SKM-1 treated with dmso at 0.1 percent for 144 hours (cell line): ENCODE data around the gene DNM1.
"Not testable (repeated sequence)": the region's sequence is repeated elsewhere in the genome, so short reads cannot be mapped to it uniquely, and the experiment has no call there.

Source experiments
- DNase-seq: peaks from one replicate; lab custom pipeline; 2025; ENCODE audit not compliant: unreplicated experiment; lab: John Stamatoyannopoulos, UW

DNM1 gene

GRCh38 chr9:128274245-128274644, 71.1 kb downstream of the DNM1 start:
- DNase-seq, result no peak

DNA sequence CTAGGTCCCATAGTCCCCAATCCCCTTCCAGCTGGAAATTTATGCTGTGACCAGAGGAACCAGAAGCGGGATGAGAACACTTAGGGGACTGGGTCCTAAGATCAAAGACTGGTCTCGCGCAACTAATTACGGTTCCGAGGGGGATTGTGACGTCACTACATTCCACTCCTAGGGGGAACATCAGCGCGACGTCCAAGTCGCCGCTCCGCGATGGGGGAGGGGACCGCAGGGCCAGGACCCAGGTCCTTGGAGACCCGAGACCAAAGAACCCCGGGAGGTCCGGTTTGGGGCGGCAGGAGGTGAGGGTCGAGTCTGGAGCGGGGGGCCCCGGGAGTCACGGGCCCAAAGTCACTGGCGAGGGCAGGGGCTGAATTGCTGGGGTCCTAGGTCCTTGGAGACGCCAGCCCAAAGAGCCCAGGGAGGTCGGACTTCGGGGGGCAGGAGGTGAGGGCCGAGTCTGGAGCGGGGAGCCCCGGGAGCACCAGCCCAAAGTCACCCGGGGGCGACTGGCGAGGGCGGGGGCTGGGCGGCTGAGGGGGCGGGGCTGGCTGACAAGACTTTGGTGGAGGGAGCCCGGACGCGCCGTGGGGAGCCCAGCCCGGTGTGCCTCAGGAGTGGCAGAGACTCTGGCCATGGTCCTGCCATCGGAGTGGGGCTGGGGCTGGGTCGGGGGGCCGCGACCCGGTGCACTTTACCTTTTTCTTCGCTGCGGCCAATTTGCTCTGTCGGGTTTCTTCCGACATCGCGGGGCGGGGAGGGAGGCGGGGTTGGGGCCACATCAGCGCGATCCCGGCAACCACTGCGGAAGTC, 72.2 kb downstream of the DNM1 start, which contains the start of gene GOLGA2:
Gene GOLGA2 (minus strand): TSS at position 810 of the 810 bp plus-strand sequence. CDS start 31 bp downstream, at position 779.
- DNase-seq, result no peak

DNA sequence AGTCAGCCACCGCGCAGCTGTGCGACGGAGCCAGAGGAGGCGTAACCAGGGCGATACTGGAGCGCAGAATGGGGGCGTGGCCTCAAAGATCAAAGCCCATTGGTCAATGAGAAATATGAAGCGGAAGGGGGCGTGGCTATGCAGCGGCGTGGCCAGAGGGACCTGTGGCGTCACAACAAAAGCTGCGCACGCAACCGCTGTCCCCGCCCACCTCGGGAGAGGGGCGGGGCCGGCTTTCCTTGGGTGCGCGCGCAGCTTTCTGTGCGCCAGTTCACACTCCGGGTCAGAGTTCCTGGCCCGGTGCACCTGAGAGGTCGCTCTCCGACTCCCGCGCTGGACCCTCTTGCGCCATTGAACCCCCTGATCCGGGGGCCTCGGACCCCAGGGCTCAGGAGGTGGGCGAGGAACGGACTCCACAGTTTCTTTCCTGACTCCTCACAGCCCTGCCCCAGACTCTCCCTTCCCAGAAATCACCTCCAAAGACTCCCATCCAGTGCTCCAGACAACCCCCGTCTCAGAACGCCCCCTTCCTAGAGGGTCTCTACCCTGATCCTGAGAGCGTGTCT, 72.9 kb downstream of the DNM1 start, which contains the start of gene SWI5:
Gene SWI5 (plus strand): TSS at position 269 of the 566 bp plus-strand sequence.
- DNase-seq, result peak; percentile 96

- DNase-seq, result no peak
These were observed 73.5 kb downstream of the DNM1 start for GRCh38 chr9:128276574-128277270.

DNA sequence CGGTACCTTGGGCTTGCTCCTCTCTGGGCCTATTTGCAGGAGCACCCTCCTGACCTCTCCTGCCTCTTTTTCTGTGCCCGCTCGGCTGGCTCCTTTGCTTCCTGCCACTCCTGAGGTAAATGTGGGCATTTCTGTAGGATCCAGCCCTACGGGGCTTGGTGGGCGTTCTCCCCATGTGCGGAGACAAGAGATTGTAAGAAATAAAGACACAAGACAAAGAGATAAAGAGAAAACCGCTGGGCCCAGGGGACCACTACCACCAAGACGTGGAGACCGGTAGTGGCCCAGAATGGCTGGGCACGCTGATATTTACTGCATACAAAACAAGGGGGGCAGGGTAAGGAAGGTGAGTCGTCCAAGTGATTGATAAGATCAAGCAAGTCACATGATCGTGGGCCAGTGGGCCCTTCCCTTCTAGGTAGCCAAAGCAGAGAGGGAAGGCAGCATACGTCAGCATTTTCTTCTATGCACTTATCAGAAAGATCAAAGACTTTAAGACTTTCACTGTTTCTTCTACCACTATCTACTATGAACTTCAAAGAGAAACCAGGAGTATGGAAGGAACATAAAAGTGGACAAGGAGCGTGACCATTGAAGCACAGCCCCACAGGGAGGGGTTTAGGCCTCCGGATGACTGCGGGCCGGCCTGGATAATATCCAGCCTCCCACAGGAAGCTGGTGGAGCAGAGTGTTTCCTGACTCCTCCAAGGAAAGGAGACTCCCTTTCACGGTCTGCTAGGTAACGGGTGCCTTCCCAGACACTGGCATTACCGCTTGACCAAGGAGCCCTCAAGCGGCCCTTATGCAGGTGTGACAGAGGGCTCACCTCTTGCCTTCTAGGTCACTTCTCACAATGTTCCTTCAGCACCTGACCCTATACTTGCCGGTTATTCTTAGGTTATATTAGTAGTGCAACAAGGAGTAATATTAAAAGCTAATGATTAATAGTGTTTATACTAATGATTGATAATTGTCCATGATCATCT, 76.2 kb downstream of the DNM1 start:
- DNase-seq, result not testable (repeated sequence)

DNA sequence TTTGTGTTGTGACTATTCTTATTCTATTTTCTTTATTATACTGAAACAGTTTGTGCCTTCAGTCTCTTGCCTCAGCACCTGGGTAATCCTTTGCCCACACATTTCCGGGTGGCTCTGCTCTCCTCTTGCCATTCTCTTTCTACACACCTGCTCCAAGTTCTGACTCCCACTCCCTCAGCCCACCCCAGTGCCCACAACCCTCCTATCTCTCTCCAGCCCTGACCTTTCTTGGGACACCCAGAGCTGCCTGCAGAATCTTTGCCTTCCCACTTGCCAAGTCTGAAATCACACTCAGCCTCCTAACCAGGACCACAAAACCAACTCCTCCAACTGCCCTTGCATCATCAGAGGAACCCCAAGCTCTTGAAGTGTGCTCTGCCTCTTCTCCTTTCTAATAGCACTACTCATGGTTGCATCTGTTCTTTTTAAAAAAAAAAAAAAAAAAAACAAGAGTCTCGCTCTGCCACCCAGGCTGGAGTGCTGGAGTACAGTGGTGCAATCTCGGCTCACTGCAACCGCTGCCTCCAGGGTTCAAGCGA, 77.0 kb downstream of the DNM1 start:
- peak; percentile 39 for DNase-seq

DNA sequence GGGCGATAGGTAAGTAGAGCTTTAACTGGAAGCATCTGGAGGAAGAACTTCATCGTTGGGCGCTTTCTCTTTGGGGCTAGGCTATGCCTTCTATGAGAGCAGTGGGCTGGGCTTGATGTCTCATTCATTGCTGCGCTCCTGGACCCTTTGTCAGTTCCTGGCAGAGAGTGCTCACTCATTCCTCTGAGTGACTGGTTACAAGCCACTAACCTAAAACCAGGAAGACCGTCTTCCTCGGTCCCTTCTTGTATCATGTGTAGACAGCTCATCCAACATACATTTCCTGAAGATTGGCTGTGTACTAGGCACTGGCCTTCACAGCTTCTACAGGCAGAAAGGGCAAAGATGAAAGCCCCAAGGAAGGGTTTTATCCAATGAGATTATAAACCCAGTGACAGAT, 79.3 kb downstream of the DNM1 start:
- DNase-seq, result no peak

DNA sequence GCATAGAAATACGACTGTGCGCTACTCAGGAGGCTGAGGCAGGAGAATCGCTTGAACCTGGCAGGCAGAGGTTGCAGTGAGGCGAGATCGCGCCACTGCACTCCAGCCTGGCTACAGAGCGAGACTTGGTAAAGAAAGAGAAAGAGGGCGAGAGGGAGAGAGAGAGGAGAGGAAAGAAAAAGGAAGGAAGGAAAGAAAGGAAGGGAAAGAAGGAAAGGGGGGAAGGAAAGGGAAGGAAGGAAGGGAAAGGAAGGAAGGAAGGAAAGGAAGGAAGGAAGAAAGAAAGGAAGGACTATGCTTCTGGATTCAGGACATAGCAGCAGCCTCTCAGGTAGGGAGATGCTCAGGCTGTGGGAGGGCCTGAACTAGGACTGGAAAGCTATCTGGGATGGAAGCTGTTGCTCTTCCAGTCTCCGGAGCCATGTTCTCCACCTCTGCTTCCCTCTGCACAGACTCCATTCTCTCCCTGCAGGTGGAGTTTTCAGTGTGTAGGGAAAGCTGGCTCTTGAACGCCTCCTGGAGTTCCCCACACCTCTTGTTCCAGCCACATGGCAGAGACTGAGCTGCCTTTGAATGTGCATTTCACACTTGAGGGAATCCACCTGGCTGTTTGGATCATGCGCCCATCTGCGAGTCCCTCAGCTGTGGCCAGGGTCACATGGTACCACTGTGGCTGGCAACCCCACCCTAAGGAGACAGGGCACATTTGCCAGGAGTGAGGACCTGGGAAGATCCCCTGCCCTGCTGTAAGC, 82.0 kb downstream of the DNM1 start:
- DNase-seq, result no peak

DNA sequence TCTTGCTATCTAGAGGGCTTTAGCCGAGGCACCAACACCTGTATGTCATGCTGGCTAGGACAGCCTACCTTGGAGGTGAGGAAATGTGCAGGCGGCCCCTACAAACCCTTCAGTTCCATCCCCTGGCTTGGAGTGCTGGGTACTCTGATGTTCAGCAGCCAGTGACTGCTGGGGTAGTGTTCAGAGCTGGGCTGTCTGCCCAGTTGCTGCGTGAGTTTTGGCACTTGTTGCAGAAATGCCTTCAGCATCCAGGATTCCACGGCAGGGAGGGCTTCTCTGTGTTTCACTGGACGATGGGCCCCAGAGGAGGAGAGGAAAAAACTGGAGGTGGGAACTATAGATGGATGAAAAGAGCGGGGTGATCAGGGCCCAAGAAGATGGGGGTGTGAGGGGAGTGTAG, 83.3 kb downstream of the DNM1 start:
- DNase-seq, result no peak

DNA sequence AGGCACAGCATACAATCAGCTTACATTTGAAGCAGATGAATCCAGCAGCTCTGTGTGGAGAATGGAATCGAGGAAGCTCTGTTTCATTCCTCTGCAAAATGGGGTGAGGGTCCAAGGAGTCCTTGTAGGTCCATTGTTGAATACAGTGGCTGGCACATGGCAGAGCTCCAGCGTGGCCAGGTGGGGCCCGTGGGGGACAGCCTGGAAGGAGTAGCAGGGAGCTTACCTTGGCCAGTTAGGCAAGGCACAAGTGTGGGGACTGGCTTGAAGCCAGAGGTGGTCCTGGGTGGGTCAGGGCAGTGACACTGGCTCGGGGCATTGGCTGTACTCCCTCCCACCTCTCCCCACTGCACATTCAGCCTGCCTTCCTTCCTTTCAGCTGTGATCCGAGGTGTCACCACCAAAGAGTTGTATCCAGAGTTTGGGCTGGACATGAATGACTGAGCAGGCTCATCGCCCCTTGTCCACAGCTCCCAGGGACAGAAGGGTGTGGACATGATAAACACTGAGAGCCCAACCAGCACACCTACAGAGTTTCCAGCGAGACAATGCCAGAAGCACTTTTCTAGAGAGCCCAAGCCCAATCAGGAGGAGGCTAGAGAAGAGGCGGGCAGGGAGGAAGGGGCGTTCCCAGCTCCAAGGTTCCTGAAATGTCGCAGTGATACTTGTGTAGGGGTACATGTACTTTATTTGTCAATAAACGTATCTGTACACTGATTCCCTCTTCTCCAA, 85.3 kb downstream of the DNM1 start:
- no peak for DNase-seq

- DNase-seq, result no peak
These were observed 88.8 kb downstream of the DNM1 start for GRCh38 chr9:128292009-128292408.

GRCh38 chr9:128293091-128293490, 89.9 kb downstream of the DNM1 start:
- DNase-seq, result no peak

GRCh38 chr9:128294142-128294541, 91.0 kb downstream of the DNM1 start:
- no peak for DNase-seq

- no peak for DNase-seq
These were observed 93.4 kb downstream of the DNM1 start for GRCh38 chr9:128296340-128297220.

DNA sequence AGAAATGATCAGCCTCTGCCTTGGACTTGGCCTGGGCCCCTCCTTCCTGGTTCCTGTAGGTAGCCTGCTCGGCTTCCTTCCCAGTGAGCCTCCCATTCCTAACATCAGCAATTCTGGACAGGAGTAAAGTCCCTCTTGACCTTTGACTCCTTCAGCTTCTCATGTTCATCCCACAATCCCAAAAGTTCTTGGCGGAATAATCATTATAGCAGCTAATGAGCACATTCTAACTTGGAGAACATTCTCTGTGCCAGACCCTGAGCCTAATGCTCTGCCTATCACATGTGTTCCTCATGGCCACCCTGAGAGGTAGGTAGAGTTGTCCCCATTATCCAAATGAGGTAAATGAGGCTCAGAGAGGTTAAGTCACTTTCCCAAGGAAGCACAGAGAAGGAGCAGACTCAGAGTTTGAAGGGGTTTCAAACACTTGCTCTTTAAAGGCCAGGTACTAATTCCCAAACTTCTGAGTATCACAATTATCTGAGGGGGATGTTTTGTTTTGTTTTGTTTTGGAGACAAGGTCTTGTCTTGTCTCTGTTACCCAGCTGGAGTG, 94.1 kb downstream of the DNM1 start:
- no peak for DNase-seq

DNA sequence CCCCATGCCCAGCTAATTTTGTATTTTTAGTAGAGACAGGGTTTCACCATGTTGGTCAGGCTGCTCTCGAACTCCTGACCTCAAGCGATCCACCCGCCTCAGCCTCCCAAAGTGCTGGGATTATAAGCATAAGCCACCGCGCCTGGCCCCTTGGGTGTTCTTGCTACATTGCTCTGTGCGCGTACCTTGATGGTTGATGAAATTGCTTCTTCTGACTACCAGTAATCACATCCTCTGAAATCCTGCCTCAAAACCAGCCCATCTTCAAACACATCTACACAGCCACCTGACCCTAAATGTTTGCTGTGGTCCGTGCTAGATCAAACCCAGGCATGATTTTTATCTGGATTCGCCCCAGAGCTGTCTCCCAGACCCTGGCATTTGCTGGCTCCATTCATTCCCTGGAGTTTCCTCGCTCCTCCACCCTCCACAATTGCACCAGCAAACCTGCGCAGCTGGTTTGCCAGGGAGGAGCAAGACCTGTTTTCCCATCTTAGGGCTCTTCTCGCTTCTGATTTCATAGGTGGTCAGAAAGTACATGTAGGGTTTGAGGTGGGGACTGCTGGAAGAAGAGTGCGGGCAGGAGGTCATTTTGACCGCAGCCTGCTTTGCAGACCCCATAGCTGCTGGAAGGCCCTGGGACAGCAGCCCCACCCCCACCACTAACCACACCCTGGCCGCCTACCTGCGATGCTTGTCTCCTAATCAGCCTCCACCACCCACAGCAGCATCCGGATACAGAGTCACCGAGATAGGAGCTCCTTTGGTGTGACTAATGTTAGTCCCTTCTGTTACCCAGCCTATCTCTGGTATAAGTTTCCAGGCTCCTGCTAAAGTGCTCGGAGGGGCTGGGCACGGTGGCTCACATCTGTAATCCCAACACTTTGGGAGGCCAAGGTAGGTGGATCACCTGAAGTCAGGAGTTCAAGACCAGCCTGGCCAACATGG, 95.6 kb downstream of the DNM1 start:
- DNase-seq, result no peak
